HG03571 (cell line): ENCODE results near the gene PHETA2.
"Not testable (repeated sequence)": the region's sequence is repeated elsewhere in the genome, so short reads cannot be mapped to it uniquely, and the experiment has no call there.

Experiments used
- ATAC-seq: cut with Tn5 transposase; IDR thresholded peaks from one replicate; pipeline ENCODE4 v1.9.1; 2021; ENCODE audit not compliant: unreplicated experiment

PHETA2 gene

DNA sequence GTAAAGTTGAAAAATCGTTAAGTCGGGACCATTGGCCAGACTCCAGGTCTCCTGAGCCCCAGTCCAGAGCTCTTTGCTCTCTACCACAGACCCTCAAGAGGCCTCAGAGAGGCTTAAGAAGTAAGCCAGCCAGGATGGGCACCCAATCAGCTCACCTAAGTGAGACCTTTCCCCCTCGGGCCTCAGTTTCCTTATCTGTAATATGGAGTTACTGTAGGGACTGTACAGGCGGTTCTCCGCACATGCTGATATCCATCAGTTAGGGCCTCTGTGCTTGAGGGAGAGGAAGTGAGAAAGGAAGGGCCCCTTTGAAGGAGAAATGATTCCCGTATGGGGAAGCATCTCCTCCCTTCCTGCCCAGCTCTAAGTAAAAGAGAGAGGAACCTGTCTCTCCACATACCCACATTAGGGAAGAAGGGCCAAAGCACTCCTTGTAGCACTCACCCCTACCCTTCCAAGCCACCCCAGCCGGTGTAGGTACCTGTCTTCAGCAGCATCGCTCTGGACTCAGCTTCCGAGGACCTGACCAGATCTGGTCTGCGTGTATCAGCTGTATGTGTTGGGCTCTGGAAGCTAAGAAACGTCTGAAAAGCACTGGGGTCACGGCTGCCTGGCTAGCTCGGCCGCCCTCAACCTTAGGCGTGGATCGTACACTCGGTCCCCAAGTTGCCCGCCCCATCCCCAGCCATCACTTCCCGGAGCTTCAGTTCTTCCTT is 4.1 kb upstream of the PHETA2 start:
- no peak for ATAC-seq

DNA sequence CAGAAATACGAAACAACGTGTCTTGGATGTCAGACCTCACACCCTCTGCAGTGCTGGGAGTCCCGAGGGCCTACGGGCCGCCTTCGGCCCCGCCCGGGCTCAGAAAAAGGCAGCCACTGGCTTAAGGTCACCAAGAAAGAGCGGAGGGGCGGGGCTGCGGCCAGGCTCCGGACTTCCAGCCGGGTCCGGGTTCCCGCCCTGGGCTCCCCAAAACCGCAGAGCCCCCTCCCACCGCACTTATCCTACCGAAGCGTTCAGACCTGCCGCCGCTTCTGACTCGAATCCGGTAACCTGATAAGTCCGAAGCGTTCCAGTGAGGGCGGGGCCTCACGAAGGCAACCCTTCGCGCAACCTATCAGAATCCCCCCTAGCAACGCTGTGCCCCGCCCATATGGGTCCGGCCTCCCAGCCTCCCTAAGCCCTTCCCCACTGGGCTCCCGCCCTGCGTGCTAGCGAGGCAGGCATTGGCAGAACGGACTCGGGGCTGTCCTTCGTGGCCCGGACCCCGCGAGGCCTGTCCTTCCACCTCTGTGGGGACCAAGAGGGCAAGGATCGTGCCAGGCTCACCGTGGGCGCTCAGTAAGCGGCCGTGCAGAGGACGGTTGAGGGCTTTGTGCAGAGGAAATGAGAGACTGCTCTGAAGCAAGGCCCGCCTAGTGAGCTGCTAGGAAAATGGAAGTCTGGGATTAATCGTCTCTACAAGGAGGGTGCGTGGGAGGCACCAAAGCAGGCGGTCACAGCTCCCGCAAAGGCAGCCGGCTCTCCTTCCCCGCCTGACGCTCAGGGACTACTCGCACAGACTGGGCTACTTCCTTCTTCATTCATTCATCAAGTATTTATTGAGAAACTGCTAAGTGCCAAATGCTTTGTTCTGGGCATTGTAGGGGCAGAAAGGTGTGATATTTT is 3.3 kb upstream of the PHETA2 start, which contains the start of gene NAGA:
TSS of gene NAGA (minus strand) at position 296 of the 906 bp plus-strand sequence. CDS start 515 bp downstream, outside the sequence.
- ATAC-seq: peak; percentile 86

DNA sequence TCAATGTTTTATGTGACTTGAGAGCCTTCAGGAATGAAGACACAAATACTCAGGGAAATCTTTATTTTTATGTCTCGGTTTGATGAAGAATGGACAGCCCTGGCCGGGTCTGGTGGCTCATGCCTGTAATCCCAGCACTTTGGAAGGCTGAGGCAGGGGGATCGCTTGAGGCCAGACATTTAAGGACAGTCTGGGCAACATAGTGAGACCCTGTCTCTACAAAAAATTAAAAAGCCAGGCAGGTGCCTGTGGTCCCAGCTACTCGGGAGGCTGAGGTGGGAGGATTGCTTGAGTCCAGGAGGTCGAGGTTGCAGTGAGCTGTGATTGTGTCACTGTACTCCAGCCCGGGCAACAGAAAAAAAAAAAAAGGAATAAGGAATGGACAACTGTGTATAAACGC is 2.5 kb upstream of the PHETA2 start:
- not testable (repeated sequence) for ATAC-seq

GRCh38 chr22:42072606-42073330 is 1.3 kb upstream of the PHETA2 start:
- no peak for ATAC-seq

DNA sequence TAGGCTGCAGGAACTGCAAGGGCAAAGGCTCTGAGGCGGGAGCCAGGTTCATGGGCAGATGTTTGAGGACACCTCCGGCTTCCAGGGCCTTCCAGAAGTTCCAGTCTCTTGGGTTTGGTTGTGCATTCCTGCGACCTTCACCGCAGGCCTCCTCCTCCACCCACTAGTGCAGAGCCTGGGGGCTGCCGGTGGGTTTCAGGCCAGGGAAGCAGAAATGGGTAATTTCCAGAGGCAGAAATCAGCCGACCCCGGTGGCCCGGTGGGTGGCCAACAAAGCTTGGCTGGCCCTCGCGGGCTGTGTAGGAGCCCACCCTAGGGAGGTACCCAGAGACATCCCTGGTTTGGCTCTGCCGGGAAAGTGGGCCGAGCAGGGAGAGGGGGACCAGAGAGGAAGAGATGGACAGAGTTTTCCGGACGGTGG is 417 bp upstream of the PHETA2 start:
- no peak for ATAC-seq

DNA sequence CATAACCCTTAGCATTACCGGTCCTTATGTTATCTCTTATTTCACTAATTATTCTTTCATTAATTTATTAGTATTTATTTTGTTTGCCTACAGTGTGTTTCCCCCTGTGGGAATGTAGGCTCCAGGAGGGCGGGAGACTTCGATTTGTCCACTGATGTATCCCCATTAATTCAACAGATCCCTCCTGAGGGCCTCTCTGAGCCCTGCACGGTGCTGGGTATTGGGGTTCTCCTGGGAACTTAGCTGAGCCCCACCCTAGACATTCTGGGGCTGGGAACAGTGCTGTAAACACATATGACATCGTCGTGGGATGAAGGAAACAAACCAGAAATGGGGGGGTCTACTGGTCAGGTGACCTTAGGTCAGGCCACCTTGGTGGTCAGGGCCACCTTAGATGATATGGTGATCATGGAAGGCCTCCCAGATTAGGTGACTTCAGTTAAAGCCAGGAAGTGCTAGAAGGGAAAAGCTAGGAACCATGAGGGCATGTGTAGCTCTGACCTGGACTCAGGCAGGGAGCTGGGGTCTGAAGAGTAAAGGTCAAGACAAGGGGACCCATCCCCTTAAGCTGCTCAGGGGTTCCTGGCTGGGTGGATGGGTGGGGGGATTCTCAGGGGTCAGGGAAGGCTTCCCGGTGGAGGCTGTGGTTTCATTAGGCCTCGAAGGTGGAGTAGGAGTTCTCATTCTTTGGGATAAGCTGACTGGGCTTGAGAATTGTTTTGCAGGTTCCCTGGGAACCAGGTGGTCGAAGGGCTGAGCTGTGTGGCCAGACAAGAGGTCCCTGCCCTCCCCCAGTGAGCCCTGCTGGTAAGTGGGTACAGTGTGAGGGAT is 1.0 kb downstream of the PHETA2 start:
- no peak for ATAC-seq

DNA sequence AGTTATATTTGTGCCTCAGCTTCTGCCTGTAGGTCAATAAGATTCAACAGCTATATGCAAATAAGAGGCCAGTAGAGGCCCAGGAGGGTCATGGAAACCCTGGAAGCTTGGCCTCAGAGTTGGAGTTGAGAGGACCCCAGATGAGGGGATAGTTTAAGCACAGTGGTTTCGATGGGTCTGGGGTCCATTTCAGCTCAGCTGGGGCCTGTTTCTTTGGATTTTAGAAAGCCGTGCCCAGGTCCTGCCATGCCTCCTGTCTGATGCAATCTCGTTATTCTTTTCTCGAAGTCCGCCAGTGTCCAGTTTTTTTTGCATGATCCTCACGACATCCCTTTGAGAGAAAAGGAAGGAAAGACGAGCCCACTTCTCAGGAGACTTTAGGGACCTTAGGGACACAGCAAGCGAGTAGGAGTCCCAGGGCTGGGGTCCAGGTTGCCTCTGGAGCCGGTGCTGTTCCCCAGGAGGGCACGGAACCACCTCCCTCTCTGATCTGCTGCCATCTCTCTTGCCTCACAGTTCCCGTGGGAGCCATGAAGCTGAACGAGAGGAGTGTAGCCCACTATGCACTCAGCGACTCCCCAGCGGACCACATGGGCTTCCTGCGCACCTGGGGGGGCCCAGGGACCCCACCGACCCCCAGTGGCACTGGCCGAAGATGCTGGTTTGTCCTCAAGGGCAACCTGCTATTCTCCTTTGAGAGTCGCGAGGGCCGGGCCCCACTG is 2.9 kb downstream of the PHETA2 start:
- no peak for ATAC-seq

- ATAC-seq: no peak
Observed at GRCh38 chr22:42077486-42078125, 3.6 kb downstream of the PHETA2 start.

DNA sequence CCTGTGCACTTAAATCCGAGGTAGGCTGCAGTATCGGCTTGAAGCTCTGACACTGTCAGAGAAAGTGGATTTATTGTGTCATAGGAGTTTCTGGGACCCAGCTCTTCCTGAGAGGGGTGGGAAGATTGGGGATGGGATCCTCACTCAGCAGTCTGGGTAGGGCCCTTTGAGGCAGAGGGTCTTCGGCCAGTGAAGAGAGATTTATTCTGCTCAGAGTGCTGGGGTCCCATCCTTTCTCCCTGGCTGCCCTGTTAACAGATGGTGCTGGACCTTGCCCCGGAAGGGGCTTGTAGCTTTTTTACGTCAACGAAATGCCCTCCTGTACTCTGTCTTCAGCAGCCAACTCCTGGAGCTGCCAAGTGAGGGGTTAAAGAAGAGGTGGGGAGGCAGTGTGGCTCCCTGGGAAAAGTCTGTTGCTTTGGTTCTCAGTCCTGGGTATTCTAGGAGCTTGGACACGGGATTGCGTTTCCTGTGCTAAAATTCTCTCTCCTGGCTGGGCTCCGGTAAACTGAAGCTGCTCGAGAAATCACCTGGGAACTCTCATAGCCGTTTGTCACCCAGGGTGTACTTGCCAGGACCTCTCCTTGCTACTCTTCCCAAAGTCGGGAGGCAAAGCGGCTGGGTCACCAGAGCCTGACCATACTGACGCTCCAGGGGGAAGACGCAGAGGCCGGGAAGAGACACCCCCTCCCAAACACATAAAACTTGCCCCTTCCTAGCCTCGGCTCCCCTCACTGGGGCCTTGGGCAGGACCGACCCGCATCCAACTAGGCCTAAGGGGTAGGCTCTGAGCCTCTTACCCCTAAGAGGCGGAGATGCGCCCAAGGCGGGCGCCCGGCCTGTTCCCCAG is 4.6 kb downstream of the PHETA2 start:
- ATAC-seq: peak; percentile 7

GRCh38 chr22:42079319-42080251 is 5.5 kb downstream of the PHETA2 start, which contains the start of gene SMDT1:
SMDT1 (plus strand) TSS chr22:42079700; CDS start chr22:42079769, 69 bp downstream.
- peak; percentile 74 for ATAC-seq

DNA sequence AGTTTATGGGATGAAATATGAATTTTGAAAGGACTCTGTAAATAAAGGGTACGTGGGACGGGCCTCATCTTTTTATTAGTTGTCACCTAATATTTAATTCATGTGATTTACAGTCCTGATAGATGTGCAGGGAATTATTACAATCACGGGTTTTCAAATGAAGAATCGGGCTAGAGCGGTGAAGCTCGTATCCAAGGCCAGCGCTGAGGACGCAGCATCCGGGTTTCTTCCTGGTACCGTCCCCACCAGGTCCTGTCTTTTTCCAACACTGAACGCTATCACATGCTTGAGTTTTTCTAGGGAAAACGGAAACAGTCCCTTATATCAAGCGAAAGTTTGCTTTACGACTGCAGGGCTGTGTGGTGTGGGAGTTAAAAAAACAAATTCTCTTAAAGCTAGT is 6.2 kb downstream of the PHETA2 start:
- no peak for ATAC-seq

GRCh38 chr22:42083119-42083518 is 9.1 kb downstream of the PHETA2 start:
- ATAC-seq: no peak

- no peak for ATAC-seq
Observed at GRCh38 chr22:42084874-42085273, 10.8 kb downstream of the PHETA2 start.

- ATAC-seq: no peak
Observed at GRCh38 chr22:42086051-42086450, 12.0 kb downstream of the PHETA2 start.

- ATAC-seq: peak; percentile 93
Observed at GRCh38 chr22:42090596-42091454, 16.8 kb downstream of the PHETA2 start, which contains the start of gene NDUFA6. NDUFA6 (minus strand) TSS chr22:42090772; CDS start chr22:42090744, 28 bp downstream.

DNA sequence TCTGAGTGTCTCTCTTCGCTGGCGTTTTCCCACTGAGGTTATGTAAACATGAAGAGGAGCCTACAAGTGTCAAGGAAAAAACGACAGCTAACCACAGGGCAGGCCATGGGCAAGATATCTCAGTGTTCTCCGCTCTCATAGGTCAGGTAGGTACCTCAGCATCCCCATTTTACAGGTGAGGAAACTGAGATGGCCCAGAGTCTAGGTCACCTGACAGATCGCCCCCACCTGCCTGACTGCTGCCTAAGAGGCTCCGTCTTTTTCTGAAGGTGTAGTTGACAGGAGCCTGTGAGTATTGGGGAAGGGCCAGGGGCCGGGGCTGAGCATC is 17.4 kb downstream of the PHETA2 start:
- no peak for ATAC-seq
